NCI-H460 (cell line): Measurements from ENCODE around the gene ZFTA. TPM values are rescaled to one million over a fixed set of nuclear protein-coding genes. Genes with fewer than 3 reads are reported as not detected.
"Not testable (repeated sequence)": the region's sequence is repeated elsewhere in the genome, so short reads cannot be mapped to it uniquely, and the experiment has no call there.

Source experiments
- DNase-seq: peaks from one replicate; pipeline ENCODE4 v3.0.0-alpha.2; 2016; ENCODE audit warnings: low read depth; ENCODE audit errors: extremely low read depth
- total RNA-seq: library from RNA; depleted of rRNA; stranded (reverse); fragments of >200 nt; shearing (Covaris generic); gene quantifications from 2 replicates; pipeline ENCODE4 v1.2.3, GENCODE V29; 2014

Gene ZFTA
- total RNA-seq, 1 experiment from 2014 or later, result 5.6 TPM

DNA sequence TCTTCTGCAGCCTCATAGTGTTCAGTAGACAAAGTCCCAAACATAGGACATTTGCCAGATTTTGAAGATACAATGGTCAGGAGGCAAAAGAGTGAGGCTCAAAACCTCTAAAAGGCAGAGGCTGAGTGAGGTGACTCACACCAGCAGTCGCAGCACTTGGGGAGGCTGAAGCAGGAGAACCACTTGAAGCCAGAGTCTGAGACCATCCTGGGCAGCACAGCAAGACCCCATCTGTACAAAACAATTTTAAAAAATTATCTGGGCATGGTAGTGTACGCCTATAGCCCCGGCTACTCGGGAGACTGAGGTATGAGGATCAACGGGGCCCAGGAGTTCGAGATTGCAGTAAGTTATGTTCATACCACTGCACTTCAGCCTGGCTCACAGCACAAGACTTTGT lies 14.2 kb upstream of the ZFTA start:
- DNase-seq, result no peak

DNA sequence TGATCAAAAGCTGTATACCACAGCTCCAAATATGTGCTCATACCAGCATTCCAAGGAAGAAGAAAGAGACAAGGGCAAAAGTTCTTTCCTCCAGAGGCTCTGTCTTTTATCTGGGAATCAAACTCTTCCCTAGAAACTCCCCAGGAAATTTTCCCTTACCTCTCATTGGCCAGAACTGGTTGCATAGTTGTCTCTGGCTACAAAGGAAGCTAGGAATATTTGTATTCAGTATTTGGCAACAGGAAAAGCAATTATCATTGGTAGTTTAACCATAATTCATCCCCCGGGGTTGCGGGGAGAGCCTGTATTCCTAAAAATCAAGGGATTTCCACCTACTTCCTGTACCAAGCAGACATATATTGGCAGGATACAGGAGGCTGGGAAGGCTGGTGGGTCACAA lies 10.5 kb upstream of the ZFTA start:
- no peak for DNase-seq

DNA sequence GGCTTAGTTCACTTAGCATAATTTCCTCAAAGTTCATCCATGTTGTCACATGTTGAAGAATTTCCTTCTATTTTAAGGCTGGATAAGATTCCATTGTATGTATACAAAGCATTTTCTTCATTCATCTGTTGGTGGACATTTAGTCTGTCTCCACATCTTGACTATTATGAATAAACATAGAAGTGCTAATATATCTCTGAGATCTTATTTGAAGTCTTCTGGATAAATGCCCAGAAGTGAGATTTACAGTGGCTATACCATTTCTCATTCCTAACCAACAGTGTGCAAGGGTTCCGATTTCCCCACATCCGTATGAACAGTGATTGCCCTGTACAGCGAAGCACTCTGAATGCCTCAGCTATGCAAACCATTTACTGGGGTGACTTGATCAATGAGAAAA lies 6.6 kb upstream of the ZFTA start:
- DNase-seq, result no peak

DNA sequence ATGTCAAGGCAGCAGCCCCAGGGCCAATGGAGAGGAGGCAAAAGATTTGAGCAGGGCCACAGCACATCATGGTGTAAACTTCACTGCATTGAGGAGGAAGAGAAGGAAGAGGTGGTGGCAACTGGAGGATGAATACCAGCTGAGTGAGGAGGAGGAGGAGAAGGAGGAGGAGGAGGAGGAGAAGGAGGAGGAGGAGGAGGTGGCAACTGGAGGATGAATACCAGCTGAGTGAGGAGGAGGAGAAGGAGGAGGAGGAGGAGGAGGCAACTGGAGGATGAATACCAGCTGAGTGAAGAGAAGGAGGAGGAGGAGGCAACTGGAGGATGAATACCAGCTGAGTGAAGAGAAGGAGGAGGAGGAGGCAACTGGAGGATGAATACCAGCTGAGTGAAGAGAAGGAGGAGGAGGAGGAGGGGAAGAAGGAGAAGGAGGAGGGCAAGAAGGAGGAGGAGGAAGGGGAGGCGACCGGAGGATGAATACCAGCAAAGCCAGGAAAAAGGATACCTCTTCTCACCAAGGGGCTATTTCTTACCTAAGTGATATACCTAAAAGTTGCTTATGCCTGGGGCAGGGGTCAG lies 3.3 kb upstream of the ZFTA start:
- DNase-seq, result not testable (repeated sequence)

DNA sequence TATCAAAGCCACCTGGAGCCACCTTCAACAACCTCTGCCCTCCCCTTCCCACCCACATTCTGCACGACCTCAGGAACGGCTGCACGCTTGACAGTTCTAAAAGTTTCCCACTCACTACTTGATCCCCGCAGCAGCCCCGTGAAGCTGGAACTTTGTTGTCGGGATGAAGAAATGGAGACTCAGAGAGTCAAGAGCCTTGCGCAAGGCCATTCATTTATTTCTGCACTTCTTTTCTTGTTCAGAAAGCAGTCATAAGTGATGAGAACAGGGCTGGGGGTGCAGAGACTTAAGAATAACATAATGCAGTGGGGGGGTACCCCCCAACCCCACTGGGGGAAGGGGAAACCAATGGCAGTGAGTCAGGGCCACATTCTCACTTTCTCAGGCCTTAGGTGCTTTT lies 2.2 kb upstream of the ZFTA start:
- DNase-seq, result no peak

DNA sequence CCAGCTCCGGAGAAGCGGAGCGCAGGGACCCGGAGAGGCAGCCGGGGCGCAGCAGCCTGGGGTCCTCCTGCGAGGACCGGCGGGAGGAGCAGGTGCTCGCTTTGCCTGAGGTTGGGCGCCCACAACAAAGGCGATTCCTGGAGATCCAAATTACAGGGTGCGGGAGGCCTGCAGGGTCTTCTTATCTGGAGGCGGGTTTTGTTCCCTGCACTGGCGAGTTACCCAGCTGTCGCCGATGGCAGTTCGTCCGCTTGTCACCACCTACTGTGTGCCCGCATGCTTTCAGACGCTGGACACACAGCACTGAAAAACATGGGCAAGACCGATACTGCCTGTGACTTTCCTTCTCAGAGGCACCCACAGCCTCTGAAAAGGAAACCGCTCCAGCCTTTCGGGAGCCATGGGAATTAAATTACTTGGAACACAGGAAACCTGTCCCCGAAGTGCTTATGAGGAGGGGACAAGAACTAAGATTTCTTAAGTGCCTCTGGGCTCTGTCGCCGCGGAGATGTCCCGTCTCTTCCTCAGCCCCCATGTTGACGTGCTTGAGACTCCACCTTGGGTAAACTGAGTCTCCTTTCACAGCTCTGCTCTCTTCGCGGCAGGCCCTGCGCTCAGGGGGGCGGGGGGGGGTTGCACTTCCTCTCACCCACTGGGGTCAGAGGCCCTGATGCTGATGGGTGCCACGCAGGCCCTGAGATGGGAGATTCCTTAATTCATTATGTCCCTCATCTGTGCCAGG lies 1.3 kb upstream of the ZFTA start:
- DNase-seq, result no peak

DNA sequence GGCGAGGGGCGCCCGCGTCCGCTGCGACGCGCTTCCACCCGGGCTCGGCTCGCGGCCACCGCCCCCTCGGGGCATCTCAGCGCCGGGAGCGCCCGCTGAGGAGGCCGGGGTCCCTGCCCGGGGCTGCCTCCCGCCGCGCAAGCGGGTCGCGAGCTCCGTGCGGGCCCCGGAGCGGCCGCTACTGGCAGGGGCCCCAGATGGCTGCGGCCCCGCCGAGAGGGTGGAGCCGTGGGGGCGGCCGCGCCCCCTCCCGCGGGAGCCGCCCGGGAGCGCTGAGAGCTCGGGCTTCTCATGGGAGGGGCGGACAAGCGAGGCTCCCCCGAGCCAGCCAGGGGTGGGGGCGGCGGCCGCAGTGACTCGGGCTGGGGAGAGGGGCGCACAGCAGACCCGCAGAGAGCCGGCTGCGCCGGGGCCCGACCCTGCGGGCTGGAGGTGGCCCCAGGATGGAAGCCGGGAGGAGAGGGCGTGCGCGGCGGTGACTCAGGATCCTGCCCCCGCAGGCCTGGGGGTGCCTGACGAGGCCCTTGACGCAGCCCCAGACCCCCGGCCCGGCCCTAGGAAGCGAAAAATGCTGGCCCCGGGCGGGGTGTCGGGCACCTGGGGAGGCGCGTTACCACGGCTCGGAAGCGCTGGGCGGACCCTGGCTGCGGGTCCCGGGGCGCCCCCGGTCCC lies 603 bp upstream of the ZFTA start:
- DNase-seq, result no peak

DNA sequence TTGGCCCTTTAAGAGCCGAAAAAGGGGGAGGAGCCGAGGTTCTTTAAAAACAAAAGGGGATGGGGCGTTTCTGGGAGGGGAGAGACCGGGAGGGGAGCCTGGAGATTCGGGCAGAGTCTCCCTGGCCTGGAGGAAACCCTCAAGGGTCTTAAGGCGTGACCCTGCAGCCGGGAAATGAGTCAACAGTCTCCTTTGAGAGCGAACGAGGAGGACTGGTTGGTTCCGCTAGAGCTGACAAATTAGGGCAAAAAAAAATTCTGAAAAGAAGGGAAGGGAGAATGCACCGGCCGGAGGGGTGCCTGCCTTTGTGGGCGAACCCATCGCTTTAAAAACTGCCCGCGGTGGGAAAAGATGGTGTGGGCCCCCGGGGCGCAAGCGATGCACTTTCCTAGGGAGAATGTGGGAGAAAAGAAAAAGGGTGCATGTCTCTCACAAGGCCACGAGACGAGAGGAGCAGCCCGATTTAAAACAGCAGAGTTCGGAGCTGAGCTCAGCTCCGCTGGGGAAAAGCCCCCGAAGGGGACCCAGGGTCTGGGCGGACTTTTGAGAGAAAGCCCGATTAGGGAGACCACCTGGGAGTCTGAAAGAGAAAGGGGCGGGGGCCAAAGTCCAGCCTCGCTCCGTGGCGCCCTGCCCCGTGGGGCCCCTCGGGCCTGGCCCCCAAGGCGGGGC lies 874 bp downstream of the ZFTA start:
- DNase-seq, result no peak

DNA sequence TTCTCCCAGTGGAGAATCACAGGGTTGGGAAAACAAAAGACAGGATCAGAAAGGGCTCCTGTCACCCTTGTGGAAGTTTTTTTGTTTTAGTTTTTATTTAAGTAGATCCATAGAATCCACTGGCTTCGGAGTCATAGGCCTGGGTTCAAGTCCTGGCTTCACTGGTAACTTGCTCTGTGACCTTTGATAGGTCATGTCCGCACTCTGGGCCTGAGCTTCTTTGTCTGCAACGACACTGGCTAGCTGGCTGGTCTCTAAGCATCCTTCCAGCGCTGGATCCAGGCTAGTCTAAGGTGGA lies 1.4 kb downstream of the ZFTA start:
- DNase-seq, result no peak

DNA sequence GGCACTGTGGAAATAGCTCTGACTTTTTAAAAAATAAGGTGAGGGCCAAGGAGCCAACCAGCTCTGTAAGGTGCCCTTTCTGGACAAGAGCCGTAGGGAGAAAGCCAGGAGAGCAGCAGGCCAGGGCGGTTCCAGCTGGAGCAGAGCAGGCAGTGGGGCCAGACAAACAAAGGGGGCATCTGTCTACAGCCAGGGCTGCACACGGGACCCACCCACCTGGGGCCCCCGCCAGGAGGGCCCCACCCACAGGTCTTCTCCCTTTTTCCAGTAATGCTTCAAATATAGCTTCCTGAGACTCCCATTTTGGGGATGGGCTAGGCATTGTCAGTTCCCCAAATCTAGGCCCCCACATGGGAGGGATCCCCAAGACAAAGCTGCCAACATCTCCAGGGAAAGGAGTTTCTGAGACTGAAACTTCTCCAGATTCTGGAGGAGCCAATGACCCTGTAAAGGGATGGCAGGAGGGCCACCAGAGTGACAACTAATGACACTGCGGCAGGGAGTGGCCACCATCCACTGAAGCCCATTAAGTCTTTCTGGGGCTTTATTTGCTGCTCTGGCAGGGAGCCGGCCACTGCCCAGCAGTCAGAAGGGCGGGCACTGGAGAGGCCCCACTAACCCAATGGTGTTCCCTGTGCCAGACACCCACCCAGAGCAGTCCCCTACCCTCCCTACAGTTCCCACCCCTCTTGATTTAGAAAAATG lies 1.9 kb downstream of the ZFTA start:
- no peak for DNase-seq

DNA sequence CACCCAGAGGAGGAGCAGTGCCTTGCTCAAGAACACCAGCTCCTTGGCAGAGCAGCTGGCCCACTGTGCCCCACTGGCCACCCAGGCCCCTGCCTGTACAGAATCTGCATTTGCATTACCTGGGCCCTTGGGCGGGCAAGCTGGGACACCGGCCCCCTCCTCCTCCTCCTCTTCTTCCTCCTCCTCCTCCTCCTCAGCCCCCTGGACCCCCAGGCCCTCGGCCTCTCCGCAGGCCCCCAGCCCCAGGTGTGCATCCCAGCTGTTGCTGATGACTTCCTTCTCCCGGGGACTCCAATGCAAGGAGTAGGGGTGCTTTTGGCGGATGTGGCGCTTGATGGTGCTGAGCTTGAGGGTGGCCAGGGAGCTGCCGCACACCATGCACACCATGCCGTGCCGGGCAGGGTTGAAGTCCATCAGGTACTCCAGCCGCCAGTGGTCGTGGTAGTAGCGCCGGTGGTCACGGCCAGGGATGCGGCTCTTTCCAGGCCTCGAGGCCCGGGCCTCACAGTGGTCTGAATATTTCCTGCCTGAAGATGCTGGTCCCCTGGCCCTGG lies 2.8 kb downstream of the ZFTA start:
- no peak for DNase-seq

DNA sequence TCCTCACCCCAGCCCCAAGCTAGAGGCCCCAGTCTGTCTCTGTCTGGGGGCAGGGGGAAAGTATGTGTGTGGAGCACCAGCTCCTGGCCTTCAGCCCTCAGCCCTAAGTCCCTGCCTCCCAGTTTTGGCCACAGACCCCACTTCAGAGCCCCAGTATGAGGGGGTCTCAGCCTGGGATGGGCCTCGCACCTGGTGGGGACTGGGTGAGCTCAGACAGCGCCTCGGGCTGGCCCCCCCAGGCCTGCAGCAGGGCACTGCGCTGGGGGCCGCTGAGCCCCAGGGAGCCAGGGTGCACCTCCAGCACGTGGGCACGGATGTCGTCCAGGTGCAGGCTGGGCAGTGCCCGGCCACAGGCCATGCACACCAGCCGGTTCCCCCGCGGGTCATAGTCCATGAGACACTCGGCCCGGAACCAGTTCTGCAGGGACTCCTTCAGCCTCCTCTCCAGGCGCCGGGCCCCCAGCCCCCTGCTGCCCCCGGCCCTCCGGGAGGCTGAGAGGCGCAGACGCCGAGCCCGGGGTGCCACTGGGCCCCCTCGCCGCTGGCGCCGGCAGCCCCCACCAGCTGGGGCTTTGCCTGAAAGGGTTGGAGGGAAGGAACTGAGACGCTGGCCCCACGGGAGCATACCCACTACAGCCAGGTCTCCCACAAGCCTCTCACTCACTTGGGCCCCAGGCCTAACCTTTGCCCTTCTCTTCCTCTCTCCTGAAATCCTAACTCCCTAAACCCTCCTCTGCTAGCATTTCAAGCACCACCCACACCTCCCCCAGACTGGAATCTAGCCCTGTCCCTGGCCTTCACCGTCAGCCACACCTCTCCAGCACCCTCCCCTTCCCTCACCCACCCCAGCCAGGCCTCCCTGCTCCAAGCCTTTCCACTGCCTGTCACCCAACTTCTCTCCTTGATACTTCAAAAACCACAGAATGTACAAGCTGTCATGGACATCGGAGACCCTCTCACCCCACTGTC lies 3.6 kb downstream of the ZFTA start:
- DNase-seq, result no peak

DNA sequence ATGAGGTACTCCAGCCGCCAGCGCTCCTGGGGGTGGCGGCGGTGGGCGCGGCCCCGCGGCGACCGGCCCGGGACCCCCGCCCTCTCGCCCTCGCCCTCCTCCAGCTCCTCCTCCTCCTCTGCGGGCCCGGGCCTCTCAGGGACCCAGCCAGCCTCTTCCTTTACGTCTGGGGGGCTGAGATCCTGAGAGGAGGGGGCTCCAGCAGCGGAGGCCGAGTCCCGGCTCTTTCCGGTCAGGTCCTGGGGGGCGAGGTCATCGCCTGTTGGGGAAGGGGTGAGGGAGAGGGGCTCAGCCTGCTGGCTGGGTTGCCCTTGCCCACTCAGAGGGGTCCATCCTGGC lies 4.3 kb downstream of the ZFTA start:
- DNase-seq, result no peak

DNA sequence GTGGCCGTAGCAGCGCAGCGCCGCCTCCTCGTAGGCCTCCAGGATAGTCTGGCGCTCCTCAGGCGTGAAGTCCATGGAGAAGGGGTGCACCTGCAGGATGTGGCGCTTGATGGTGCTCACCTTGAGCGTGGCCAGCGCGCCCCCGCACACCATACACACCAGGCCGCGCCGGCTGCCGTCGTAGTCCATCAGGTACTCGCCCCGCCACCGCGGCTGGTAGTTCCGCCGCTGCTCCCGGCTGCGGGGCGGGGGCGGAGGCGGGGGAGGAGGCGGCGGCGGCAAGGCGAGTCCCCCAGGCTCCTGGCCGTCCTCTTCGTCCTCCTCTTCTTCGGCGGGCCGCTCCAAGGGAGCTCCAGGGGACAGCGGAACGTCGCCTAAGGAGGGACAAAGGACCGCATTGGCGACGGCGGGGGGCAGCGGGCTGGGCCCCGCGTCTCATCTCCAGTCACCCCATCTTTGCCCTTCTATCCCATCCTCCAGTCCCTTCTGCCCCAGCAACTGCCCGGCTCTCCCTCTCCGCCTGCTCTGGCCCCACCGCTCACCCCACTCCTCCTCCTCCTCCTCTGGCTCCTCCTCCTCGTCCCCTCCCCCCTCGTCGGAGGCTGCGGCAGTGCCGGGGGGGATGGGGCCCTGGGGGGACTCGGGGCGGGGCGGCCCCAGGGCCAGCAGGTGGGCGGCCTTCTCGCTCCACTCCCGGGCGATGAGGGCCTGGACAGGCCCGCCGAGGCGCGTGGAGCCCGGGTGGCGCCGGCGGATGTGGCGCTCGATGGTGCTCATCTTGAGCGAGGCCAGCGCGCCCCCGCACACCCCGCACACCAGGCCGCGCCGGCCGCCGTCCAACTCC lies 4.9 kb downstream of the ZFTA start:
- DNase-seq, result no peak

DNA sequence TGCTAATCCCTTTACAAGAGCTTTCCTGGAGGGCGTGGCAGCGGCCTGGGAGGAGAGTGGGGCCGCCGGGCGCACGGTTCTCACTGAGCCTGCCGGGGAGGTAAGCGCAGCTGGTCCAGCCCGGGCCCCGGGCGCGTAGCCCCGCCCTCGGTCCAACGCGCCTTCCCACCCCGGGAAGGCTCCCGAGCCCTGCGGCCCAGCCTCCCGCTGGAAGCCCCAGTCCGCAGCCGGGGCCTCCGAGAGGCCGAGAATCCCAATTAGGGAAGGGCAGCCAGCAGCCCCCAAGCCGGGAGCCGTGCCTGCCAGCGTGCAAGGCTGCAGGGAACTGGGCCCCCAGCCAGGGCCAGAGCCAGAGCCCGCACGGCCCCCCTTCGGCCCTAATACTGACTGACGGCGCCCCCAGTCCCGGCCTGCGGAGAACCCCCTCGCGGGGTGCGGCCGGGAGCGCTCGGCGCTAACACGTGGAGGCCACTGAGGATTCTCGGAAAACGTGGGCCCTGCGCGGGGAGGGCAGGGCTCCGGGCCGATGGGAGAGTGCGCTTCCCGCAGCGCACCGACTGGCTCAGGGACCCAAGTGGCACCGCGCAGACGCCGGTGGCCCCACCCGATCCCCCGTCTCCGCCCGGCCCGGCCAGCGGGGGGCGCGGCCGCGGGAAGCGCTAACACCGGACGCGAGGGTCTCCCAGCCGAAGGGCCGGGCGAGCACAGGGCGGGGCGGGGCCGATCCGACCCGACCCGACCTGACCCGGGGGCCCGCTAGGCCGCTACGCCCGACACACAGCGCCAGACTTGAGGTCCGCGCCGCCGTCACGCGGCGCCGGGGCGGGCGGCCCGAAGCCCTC lies 5.7 kb downstream of the ZFTA start:
- no peak for DNase-seq

DNA sequence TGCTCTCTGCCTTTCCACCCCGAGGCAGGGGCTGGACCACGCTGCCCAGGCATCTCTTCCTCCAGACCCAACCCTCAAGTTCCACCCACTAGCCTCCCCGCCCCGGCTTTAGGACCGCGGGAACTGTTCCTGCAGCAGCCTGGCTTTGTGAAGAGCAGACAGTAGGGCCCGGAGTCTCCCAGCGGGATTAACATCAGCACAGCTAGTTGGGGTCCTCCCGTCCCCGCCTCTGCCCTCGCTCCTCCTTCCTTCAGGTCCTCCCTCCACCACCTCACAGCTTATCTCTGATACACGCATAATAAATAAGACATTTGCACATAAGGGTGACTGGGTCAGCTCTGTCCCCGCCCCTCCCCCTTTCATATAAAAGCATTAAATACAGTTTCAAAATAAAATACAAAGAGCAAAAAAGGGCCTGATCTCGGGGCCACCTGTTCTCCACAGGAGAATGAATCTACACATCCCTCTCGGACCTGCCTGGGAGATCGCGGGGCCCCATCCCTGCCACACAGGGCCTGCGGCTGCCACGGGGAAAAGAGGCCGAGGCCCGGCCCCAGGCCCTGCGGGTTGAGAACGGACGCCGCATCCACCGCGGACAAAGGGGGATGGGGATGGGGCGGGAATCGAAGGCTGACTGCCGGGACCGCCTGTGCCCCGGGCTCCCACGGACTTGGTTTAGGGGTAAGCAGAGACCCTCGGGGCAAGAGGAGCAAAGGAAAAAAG lies 6.5 kb downstream of the ZFTA start:
- DNase-seq, result no peak

DNA sequence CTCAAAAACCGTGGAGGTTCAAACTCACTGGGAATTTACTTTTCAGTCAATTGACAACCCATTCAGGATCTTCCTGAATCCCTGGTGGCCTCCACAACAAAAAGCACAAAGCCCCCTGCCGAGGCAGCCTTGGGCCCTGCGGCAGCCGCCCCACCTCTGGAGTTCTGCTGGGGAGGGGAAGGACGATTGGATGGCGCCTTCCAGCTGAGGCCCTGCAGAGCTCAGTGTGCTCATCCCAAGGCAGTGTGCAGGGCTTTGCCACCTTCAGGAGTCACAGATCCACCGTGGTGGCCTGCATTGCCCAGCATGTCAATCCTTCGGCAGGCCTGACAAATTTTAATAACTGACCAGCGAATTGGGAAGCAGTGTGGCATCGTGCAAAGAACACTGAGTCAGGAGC lies 7.4 kb downstream of the ZFTA start:
- DNase-seq, result no peak
